ENCODE results near the gene B4GALNT3.

The B4GALNT3 gene

GRCh38 chr12:590206-590750 is 130.5 kb downstream of the B4GALNT3 start:
- H3K4me1 Mint-ChIP-seq = no peaks in the 10 kb centered on the region
- no peak for DNase-seq
- H3K27me3 Mint-ChIP-seq = no peaks in the 10 kb centered on the region
- peaks cover 0 to 8% of the 10 kb centered on the region in 2 donors for H3K9me3 Mint-ChIP-seq
- H3K4me3 Mint-ChIP-seq = no peak overlapping the region
- H3K27ac Mint-ChIP-seq = peak overlapping the region in 1 of 2 donors; percentile 50
- ATAC-seq = no peak

- ATAC-seq (no peak), DNase-seq (no peak)
- Mint-ChIP-seq H3K9me3 (peaks cover 0 to 8% of the 10 kb centered on the region in 2 donors), H3K27ac (no peak overlapping the region), H3K4me3 (no peak overlapping the region), H3K4me1 (no peaks in the 10 kb centered on the region), H3K27me3 (no peaks in the 10 kb centered on the region)
Observed at GRCh38 chr12:591167-592023, 131.7 kb downstream of the B4GALNT3 start.

- H3K4me1 Mint-ChIP-seq = no peaks in the 10 kb centered on the region
- peaks cover 0 to 8% of the 10 kb centered on the region in 2 donors for H3K9me3 Mint-ChIP-seq
- ATAC-seq = no peak
- H3K27me3 Mint-ChIP-seq = no peaks in the 10 kb centered on the region
- no peak overlapping the region for H3K27ac Mint-ChIP-seq
- no peak overlapping the region for H3K4me3 Mint-ChIP-seq
- no peak for DNase-seq
Observed at GRCh38 chr12:592024-592505, 132.3 kb downstream of the B4GALNT3 start.

GRCh38 chr12:593396-594270 is 133.9 kb downstream of the B4GALNT3 start:
- H3K27me3 Mint-ChIP-seq = no peaks in the 10 kb centered on the region
- ATAC-seq = no peak
- no peak overlapping the region for H3K4me3 Mint-ChIP-seq
- H3K9me3 Mint-ChIP-seq = no peaks in the 10 kb centered on the region
- no peak overlapping the region for H3K27ac Mint-ChIP-seq
- H3K4me1 Mint-ChIP-seq = no peaks in the 10 kb centered on the region
- no peak for DNase-seq

GRCh38 chr12:597926-598568 is 138.3 kb downstream of the B4GALNT3 start:
- DNase-seq (no peak), ATAC-seq (no peak)
- H3K27me3 Mint-ChIP-seq = no peaks in the 10 kb centered on the region
- no peaks in the 10 kb centered on the region for H3K9me3 Mint-ChIP-seq
- no peak overlapping the region for H3K4me3 Mint-ChIP-seq
- peak overlapping the region in 1 of 2 donors; percentile 45 for H3K27ac Mint-ChIP-seq
- no peaks in the 10 kb centered on the region for H3K4me1 Mint-ChIP-seq

GRCh38 chr12:599756-600155 is 140.0 kb downstream of the B4GALNT3 start:
- Mint-ChIP-seq H3K27ac (peak overlapping the region in 1 of 2 donors; percentile 55), H3K27me3 (no peaks in the 10 kb centered on the region), H3K9me3 (no peaks in the 10 kb centered on the region), H3K4me1 (no peaks in the 10 kb centered on the region), H3K4me3 (no peak overlapping the region)
- DNase-seq = no peak
- ATAC-seq = no peak

GRCh38 chr12:601976-602699 is 142.4 kb downstream of the B4GALNT3 start:
- ATAC-seq (no peak), DNase-seq (no peak)

GRCh38 chr12:602700-603068 is 142.9 kb downstream of the B4GALNT3 start:
- Mint-ChIP-seq H3K4me3 (no peak overlapping the region), H3K9me3 (no peaks in the 10 kb centered on the region), H3K4me1 (peaks cover 6% of the 10 kb centered on the region), H3K27ac (no peak overlapping the region), H3K27me3 (no peaks in the 10 kb centered on the region)
- no peak for ATAC-seq
- DNase-seq = no peak

More at GRCh38 chr12:601976-602699, 142.4 kb downstream of the B4GALNT3 start:
- Mint-ChIP-seq H3K27ac (no peak overlapping the region), H3K4me1 (peaks cover under 1% of the 10 kb centered on the region), H3K9me3 (no peaks in the 10 kb centered on the region), H3K27me3 (no peaks in the 10 kb centered on the region), H3K4me3 (no peak overlapping the region)

GRCh38 chr12:604956-605355 is 145.2 kb downstream of the B4GALNT3 start:
- ATAC-seq = no peak
- DNase-seq = no peak

GRCh38 chr12:607541-608001 is 147.8 kb downstream of the B4GALNT3 start:
- Mint-ChIP-seq H3K27ac (peak overlapping the region in 1 of 2 donors; percentile 78), H3K9me3 (no peaks in the 10 kb centered on the region), H3K4me3 (no peak overlapping the region), H3K4me1 (peaks cover 29% of the 10 kb centered on the region), H3K27me3 (no peaks in the 10 kb centered on the region)
- DNase-seq = no peak
- no peak for ATAC-seq

More at GRCh38 chr12:604956-605355, 145.2 kb downstream of the B4GALNT3 start:
- H3K27ac Mint-ChIP-seq = no peak overlapping the region
- H3K9me3 Mint-ChIP-seq = no peaks in the 10 kb centered on the region
- H3K4me3 Mint-ChIP-seq = no peak overlapping the region
- H3K27me3 Mint-ChIP-seq = no peaks in the 10 kb centered on the region
- H3K4me1 Mint-ChIP-seq = peaks cover 15% of the 10 kb centered on the region

GRCh38 chr12:608413-608812 is 148.7 kb downstream of the B4GALNT3 start:
- H3K27me3 Mint-ChIP-seq = no peaks in the 10 kb centered on the region
- no peak for ATAC-seq
- DNase-seq = no peak
- peaks cover 29% of the 10 kb centered on the region for H3K4me1 Mint-ChIP-seq
- H3K4me3 Mint-ChIP-seq = no peak overlapping the region
- H3K27ac Mint-ChIP-seq = no peak overlapping the region
- H3K9me3 Mint-ChIP-seq = no peaks in the 10 kb centered on the region

GRCh38 chr12:608921-609320 is 149.2 kb downstream of the B4GALNT3 start:
- Mint-ChIP-seq H3K9me3 (no peaks in the 10 kb centered on the region), H3K27ac (no peak overlapping the region), H3K4me3 (no peak overlapping the region), H3K27me3 (no peaks in the 10 kb centered on the region), H3K4me1 (peaks cover 30% of the 10 kb centered on the region)
- DNase-seq = no peak
- ATAC-seq = no peak

GRCh38 chr12:611721-612120 is 152.0 kb downstream of the B4GALNT3 start:
- Mint-ChIP-seq H3K27ac (no peak overlapping the region), H3K9me3 (no peaks in the 10 kb centered on the region), H3K27me3 (no peaks in the 10 kb centered on the region), H3K4me1 (peaks cover 51% of the 10 kb centered on the region), H3K4me3 (no peak overlapping the region)
- ATAC-seq (no peak), DNase-seq (no peak)

GRCh38 chr12:612293-612692 is 152.6 kb downstream of the B4GALNT3 start:
- Mint-ChIP-seq H3K4me1 (peaks cover 49% of the 10 kb centered on the region), H3K27me3 (no peaks in the 10 kb centered on the region), H3K9me3 (no peaks in the 10 kb centered on the region), H3K4me3 (no peak overlapping the region), H3K27ac (no peak overlapping the region)
- ATAC-seq = no peak
- DNase-seq = no peak
